HEK293 (cell line): ENCODE measurements around the gene MAML3.

Source experiments
- CTCF ChIA-PET: fragments of 350-600 bp; formaldehyde crosslinking; extraction: SDS; loops from one replicate; lab custom pipeline; 2021; ENCODE audit warnings: antibody characterized with exemption; lab: Yijun Ruan, JAX
- POLR2A ChIA-PET: fragments of 300-600 bp; formaldehyde crosslinking; extraction: SDS; loops from one replicate; lab custom pipeline; 2020; ENCODE audit warnings: antibody characterized with exemption, inconsistent platforms; lab: Yijun Ruan, JAX
- H3K27ac ChIP-seq: fragments of 200-500 bp; sonication (Bioruptor generic); 2 replicates; pipeline ENCODE4 v1.5.1; 2014; ENCODE audit warnings: low read depth, low read length, control low read depth, inconsistent platforms; ENCODE audit errors: extremely low read depth
- H3K36me3 ChIP-seq, 2 experiments: fragments of 200-500 bp in 1 of 2; sonication (Bioruptor generic) in 1 of 2; 1 replicate in 1 of 2; 2 replicates in 1 of 2; pipeline ENCODE4 v1.5.1; 2014 to 2017; ENCODE audit warnings: inconsistent platforms in 2 of 2, low read length in 2 of 2; ENCODE audit not compliant: control insufficient read depth in 2 of 2, insufficient read depth in 1 of 2
- H3K4me1 ChIP-seq: fragments of 200-500 bp; sonication (Bioruptor generic); 2 replicates; pipeline ENCODE4 v1.5.1; 2014; ENCODE audit warnings: mild to moderate bottlenecking, low read length, inconsistent platforms; ENCODE audit not compliant: control insufficient read depth, insufficient read depth
- H3K4me3 ChIP-seq: 2 replicates; pipeline ENCODE4 v1.5.1; 2011; ENCODE audit warnings: low read depth, mild to moderate bottlenecking, control low read depth, low read length, moderate library complexity
- H3K9me3 ChIP-seq: fragments of 200-500 bp; sonication (Bioruptor generic); 2 replicates; pipeline ENCODE4 v1.5.1; 2014; ENCODE audit warnings: low read depth, low read length, inconsistent platforms; ENCODE audit not compliant: control insufficient read depth, insufficient read depth
- GLIS1 ChIP-seq: fragments of 450-650 bp; formaldehyde crosslinking; IDR thresholded peaks from 2 replicates; pipeline ENCODE4 v1.5.1; 2016; ENCODE audit warnings: missing biosample characterization, missing genetic modification characterization
- MYNN ChIP-seq: fragments of 450-650 bp; formaldehyde crosslinking; IDR thresholded peaks from 2 replicates; pipeline ENCODE4 v1.5.1; 2016; ENCODE audit warnings: missing biosample characterization, missing genetic modification characterization, borderline replicate concordance
- OVOL3 ChIP-seq: fragments of 450-650 bp; formaldehyde crosslinking; IDR thresholded peaks from 2 replicates; pipeline ENCODE4 v1.5.1; 2016; ENCODE audit warnings: missing biosample characterization, missing genetic modification characterization
- PRDM4 ChIP-seq: fragments of 450-650 bp; formaldehyde crosslinking; IDR thresholded peaks from 2 replicates; pipeline ENCODE4 v1.5.1; 2017; ENCODE audit warnings: missing biosample characterization, missing genetic modification characterization
- SP7 ChIP-seq: fragments of 450-650 bp; formaldehyde crosslinking; IDR thresholded peaks from 2 replicates; pipeline ENCODE4 v1.5.1; 2016; ENCODE audit warnings: missing biosample characterization, missing genetic modification characterization
- YY1 ChIP-seq: fragments of 450-650 bp; formaldehyde crosslinking; IDR thresholded peaks from 2 replicates; pipeline ENCODE4 v1.5.1; 2018; ENCODE audit warnings: missing biosample characterization, missing genetic modification characterization
- ZBTB44 ChIP-seq: fragments of 450-650 bp; IDR thresholded peaks from 2 replicates; pipeline ENCODE4 v1.5.1; 2018; ENCODE audit warnings: missing biosample characterization, mild to moderate bottlenecking, missing genetic modification characterization
- ZNF184 ChIP-seq: fragments of 450-650 bp; IDR thresholded peaks from 2 replicates; pipeline ENCODE4 v1.5.1; 2018; ENCODE audit warnings: missing biosample characterization, mild to moderate bottlenecking, missing genetic modification characterization
- ZNF19 ChIP-seq: fragments of 450-650 bp; formaldehyde crosslinking; IDR thresholded peaks from 2 replicates; pipeline ENCODE4; 2016; ENCODE audit warnings: missing biosample characterization, missing genetic modification characterization, low read depth
- ZNF302 ChIP-seq: fragments of 450-650 bp; formaldehyde crosslinking; IDR thresholded peaks from 2 replicates; pipeline ENCODE4 v1.5.1; 2016; ENCODE audit warnings: missing biosample characterization, missing genetic modification characterization, low read depth
- ZNF341 ChIP-seq: fragments of 450-650 bp; formaldehyde crosslinking; IDR thresholded peaks from 2 replicates; pipeline ENCODE4; 2016; ENCODE audit warnings: low read depth, missing biosample characterization, missing genetic modification characterization
- ZNF391 ChIP-seq: fragments of 450-650 bp; formaldehyde crosslinking; IDR thresholded peaks from 2 replicates; pipeline ENCODE4 v1.5.1; 2016; ENCODE audit warnings: low read depth, missing biosample characterization, missing genetic modification characterization, borderline replicate concordance
- ZNF394 ChIP-seq: fragments of 450-650 bp; formaldehyde crosslinking; IDR thresholded peaks from 2 replicates; pipeline ENCODE4 v1.5.1; 2016; ENCODE audit warnings: missing biosample characterization, missing genetic modification characterization, mild to moderate bottlenecking, moderate library complexity, borderline replicate concordance
- ZNF404 ChIP-seq: fragments of 450-650 bp; formaldehyde crosslinking; IDR thresholded peaks from 2 replicates; pipeline ENCODE4 v1.5.1; 2017; ENCODE audit warnings: missing biosample characterization, missing genetic modification characterization
- ZNF426 ChIP-seq: fragments of 450-650 bp; formaldehyde crosslinking; IDR thresholded peaks from 2 replicates; pipeline ENCODE4 v1.5.1; 2017; ENCODE audit warnings: missing biosample characterization, missing genetic modification characterization, mild to moderate bottlenecking, inconsistent platforms, moderate library complexity
- ZNF521 ChIP-seq: fragments of 450-650 bp; formaldehyde crosslinking; IDR thresholded peaks from 2 replicates; pipeline ENCODE4 v1.5.1; 2017; ENCODE audit warnings: missing biosample characterization, mild to moderate bottlenecking, missing genetic modification characterization
- ZNF596 ChIP-seq: fragments of 450-650 bp; IDR thresholded peaks from 2 replicates; pipeline ENCODE4 v1.5.0; 2018; ENCODE audit warnings: missing biosample characterization, mild to moderate bottlenecking, missing genetic modification characterization, moderate library complexity
- ZNF624 ChIP-seq: fragments of 450-650 bp; formaldehyde crosslinking; IDR thresholded peaks from 2 replicates; pipeline ENCODE4 v1.5.1; 2017; ENCODE audit warnings: missing biosample characterization, missing genetic modification characterization
- ZNF830 ChIP-seq: fragments of 450-650 bp; IDR thresholded peaks from 2 replicates; pipeline ENCODE4 v1.5.0; 2018; ENCODE audit warnings: missing biosample characterization, missing genetic modification characterization, low read depth, mild to moderate bottlenecking, moderate library complexity
- ZSCAN16 ChIP-seq: fragments of 450-650 bp; formaldehyde crosslinking; IDR thresholded peaks from 2 replicates; pipeline ENCODE4 v1.5.1; 2016; ENCODE audit warnings: missing biosample characterization, missing genetic modification characterization
- ZSCAN23 ChIP-seq: fragments of 450-650 bp; formaldehyde crosslinking; IDR thresholded peaks from 2 replicates; pipeline ENCODE4 v1.5.1; 2016; ENCODE audit warnings: missing biosample characterization, missing genetic modification characterization
- ZXDB ChIP-seq: fragments of 450-650 bp; formaldehyde crosslinking; IDR thresholded peaks from 2 replicates; pipeline ENCODE4 v1.5.1; 2016; ENCODE audit warnings: missing biosample characterization, missing genetic modification characterization
- TF ChIP-seq, protein P1 (sequence below): fragments of 450-650 bp; formaldehyde crosslinking; IDR thresholded peaks from 2 replicates; pipeline ENCODE4 v1.5.1; 2016; ENCODE audit warnings: missing biosample characterization, missing genetic modification characterization
- TF ChIP-seq, protein P2 (sequence below): fragments of 450-650 bp; formaldehyde crosslinking; IDR thresholded peaks from 2 replicates; pipeline ENCODE4 v1.5.0; 2017; ENCODE audit warnings: missing biosample characterization, missing genetic modification characterization, borderline replicate concordance

MAML3 gene

GRCh38 chr4:139670775-139671174 lies 483.2 kb downstream of the MAML3 start:
- Histone ChIP-seq H3K27ac (no peak overlapping the region), H3K36me3 (peaks cover 0 to 4% of the 10 kb centered on the region in 2 experiments; a peak in 2 of 3 replicates), H3K9me3 (no peaks in the 10 kb centered on the region), H3K4me1 (no peaks in the 10 kb centered on the region), H3K4me3 (no peak overlapping the region)
- TF ChIP-seq ZNF830 (tag by site-specific recombination), result no peak
- no peak for TF ChIP-seq GLIS1 (tag by site-specific recombination)
- no peak for TF ChIP-seq ZNF596 (tag by site-specific recombination)
- TF ChIP-seq, protein P1, sequence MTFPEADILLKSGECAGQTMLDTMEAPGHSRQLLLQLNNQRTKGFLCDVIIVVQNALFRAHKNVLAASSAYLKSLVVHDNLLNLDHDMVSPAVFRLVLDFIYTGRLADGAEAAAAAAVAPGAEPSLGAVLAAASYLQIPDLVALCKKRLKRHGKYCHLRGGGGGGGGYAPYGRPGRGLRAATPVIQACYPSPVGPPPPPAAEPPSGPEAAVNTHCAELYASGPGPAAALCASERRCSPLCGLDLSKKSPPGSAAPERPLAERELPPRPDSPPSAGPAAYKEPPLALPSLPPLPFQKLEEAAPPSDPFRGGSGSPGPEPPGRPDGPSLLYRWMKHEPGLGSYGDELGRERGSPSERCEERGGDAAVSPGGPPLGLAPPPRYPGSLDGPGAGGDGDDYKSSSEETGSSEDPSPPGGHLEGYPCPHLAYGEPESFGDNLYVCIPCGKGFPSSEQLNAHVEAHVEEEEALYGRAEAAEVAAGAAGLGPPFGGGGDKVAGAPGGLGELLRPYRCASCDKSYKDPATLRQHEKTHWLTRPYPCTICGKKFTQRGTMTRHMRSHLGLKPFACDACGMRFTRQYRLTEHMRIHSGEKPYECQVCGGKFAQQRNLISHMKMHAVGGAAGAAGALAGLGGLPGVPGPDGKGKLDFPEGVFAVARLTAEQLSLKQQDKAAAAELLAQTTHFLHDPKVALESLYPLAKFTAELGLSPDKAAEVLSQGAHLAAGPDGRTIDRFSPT (tag by site-specific recombination), result no peak
- TF ChIP-seq SP7 (tag by site-specific recombination), result no peak
- TF ChIP-seq ZSCAN16, result no peak
- CTCF ChIA-PET, result no interaction called here
- POLR2A ChIA-PET, result no interaction called here

- Histone ChIP-seq H3K27ac (no peak overlapping the region), H3K9me3 (no peaks in the 10 kb centered on the region), H3K36me3 (peaks cover 0 to 4% of the 10 kb centered on the region in 2 experiments; a peak in 2 of 3 replicates), H3K4me3 (no peak overlapping the region), H3K4me1 (no peaks in the 10 kb centered on the region)
- POLR2A ChIA-PET, result no interaction called here
- no peak for TF ChIP-seq ZNF394 (tag by site-specific recombination)
- TF ChIP-seq ZXDB (tag by site-specific recombination), result no peak
- TF ChIP-seq MYNN (tag by site-specific recombination), result no peak
- TF ChIP-seq PRDM4, result no peak
- no peak for TF ChIP-seq ZBTB44 (tag by site-specific recombination)
- no peak for TF ChIP-seq YY1 (tag by site-specific recombination)
- CTCF ChIA-PET, result interaction anchor here (0.6 kb wide), 1 partner anchor 345 kb away, joined by 3 read pairs; no protein-coding TSS in a partner anchor
Measured at GRCh38 chr4:139669890-139670289, 484.1 kb downstream of the MAML3 start.

GRCh38 chr4:139669335-139669734 lies 484.6 kb downstream of the MAML3 start:
- Histone ChIP-seq H3K36me3 (peaks cover 0 to 4% of the 10 kb centered on the region in 2 experiments; a peak in 2 of 3 replicates), H3K27ac (no peak overlapping the region), H3K4me1 (no peaks in the 10 kb centered on the region), H3K9me3 (no peaks in the 10 kb centered on the region), H3K4me3 (no peak overlapping the region)
- CTCF ChIA-PET, result interaction anchor here (0.6 kb wide), 1 partner anchor 344 kb away, joined by 3 read pairs; no protein-coding TSS in a partner anchor
- POLR2A ChIA-PET, result no interaction called here
- TF ChIP-seq ZNF426 (tag by site-specific recombination) (no peak), ZNF830 (tag by site-specific recombination) (no peak), OVOL3 (tag by site-specific recombination) (no peak), SP7 (tag by site-specific recombination) (no peak), ZNF404 (tag by site-specific recombination) (no peak), ZNF624 (no peak), ZNF391 (tag by site-specific recombination) (no peak), ZNF341 (tag by site-specific recombination) (no peak), ZNF19 (tag by site-specific recombination) (no peak), ZNF302 (tag by site-specific recombination) (no peak), ZSCAN23 (tag by site-specific recombination) (no peak), ZNF521 (tag by site-specific recombination) (no peak), ZNF184 (tag by site-specific recombination) (no peak)
- TF ChIP-seq, protein P2, sequence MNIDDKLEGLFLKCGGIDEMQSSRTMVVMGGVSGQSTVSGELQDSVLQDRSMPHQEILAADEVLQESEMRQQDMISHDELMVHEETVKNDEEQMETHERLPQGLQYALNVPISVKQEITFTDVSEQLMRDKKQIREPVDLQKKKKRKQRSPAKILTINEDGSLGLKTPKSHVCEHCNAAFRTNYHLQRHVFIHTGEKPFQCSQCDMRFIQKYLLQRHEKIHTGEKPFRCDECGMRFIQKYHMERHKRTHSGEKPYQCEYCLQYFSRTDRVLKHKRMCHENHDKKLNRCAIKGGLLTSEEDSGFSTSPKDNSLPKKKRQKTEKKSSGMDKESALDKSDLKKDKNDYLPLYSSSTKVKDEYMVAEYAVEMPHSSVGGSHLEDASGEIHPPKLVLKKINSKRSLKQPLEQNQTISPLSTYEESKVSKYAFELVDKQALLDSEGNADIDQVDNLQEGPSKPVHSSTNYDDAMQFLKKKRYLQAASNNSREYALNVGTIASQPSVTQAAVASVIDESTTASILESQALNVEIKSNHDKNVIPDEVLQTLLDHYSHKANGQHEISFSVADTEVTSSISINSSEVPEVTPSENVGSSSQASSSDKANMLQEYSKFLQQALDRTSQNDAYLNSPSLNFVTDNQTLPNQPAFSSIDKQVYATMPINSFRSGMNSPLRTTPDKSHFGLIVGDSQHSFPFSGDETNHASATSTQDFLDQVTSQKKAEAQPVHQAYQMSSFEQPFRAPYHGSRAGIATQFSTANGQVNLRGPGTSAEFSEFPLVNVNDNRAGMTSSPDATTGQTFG (tag by site-specific recombination), result no peak
